Endodermal cell (in vitro differentiated cells): ENCODE data around the gene LTB4R2. TPM values are rescaled to one million over a fixed set of nuclear protein-coding genes. Genes with fewer than 3 reads are reported as not detected.
A peak's percentile ranks its signal among the peaks of the same experiment; 100 is the strongest.

Experiments
- DNase-seq: peaks from one replicate; pipeline ENCODE4 v3.0.0-alpha.2; 2017
- H3K27ac ChIP-seq: 2 replicates; pipeline ENCODE4 v1.5.1; 2013; ENCODE audit warnings: mild to moderate bottlenecking, low read depth, low read length, moderate library complexity
- H3K27me3 ChIP-seq: 2 replicates; pipeline ENCODE4 v1.6.1; 2013; ENCODE audit warnings: mild to moderate bottlenecking, low read length, moderate library complexity; ENCODE audit not compliant: insufficient read depth, control insufficient read depth, poor library complexity, severe bottlenecking
- H3K36me3 ChIP-seq: 2 replicates; pipeline ENCODE4 v1.7.0; 2013; ENCODE audit warnings: mild to moderate bottlenecking, low read length, moderate library complexity; ENCODE audit not compliant: control insufficient read depth, insufficient read depth
- H3K4me1 ChIP-seq: one replicate; pipeline ENCODE4 v1.7.0; 2013; ENCODE audit warnings: low read length; ENCODE audit not compliant: control insufficient read depth, insufficient read depth
- H3K4me3 ChIP-seq: 2 replicates; pipeline ENCODE4 v1.5.1; 2013; ENCODE audit warnings: mild to moderate bottlenecking, low read length, moderate library complexity
- H3K9ac ChIP-seq: 2 replicates; pipeline ENCODE4 v1.6.1; 2013; ENCODE audit warnings: mild to moderate bottlenecking, low read length, moderate library complexity; ENCODE audit not compliant: poor library complexity, severe bottlenecking; ENCODE audit errors: extremely low read depth
- H3K9me3 ChIP-seq: 2 replicates; pipeline ENCODE4 v1.6.1; 2013; ENCODE audit warnings: mild to moderate bottlenecking, low read length, moderate library complexity; ENCODE audit not compliant: control insufficient read depth
- H3K27ac Mint-ChIP-seq: 2 replicates; pipeline ENCODE4 v1.8.0; 2020; ENCODE audit warnings: mixed read lengths
- H3K27me3 Mint-ChIP-seq: 2 replicates; pipeline ENCODE4 v1.8.0; 2021; ENCODE audit warnings: mild to moderate bottlenecking, mixed read lengths; ENCODE audit not compliant: insufficient read depth
- H3K36me3 Mint-ChIP-seq: 2 replicates; pipeline ENCODE4 v1.8.0; 2020; ENCODE audit warnings: low read depth, mixed read lengths
- H3K4me1 Mint-ChIP-seq: 2 replicates; pipeline ENCODE4 v1.8.0; 2020; ENCODE audit warnings: mixed read lengths
- H3K4me3 Mint-ChIP-seq: 2 replicates; pipeline ENCODE4 v1.8.0; 2020; ENCODE audit warnings: mild to moderate bottlenecking, moderate library complexity, mixed read lengths
- H3K9me3 Mint-ChIP-seq: 2 replicates; pipeline ENCODE4 v1.8.0; 2020; ENCODE audit warnings: mild to moderate bottlenecking, mixed read lengths
- WGBS, 2 experiments: methylation state at CpG; one replicate each; pipeline versions ENCODE4 v1.1.5 to v1.1.7; 2013; ENCODE audit warnings: missing lambda C conversion rate in 2 of 2, mixed read lengths in 1 of 2; ENCODE audit not compliant: insufficient coverage in 1 of 2, insufficient read length in 1 of 2; 5-methylcytosine and 5-hydroxymethylcytosine counted together
- total RNA-seq, 2 donors: library from RNA; stranded (reverse); fragmentation: NEBNext Ultra II Directional in 1 of 2; extraction: Animal tissue kit (Norgen Biotek cat#: 25700) in 1 of 2; gene quantifications; 2 replicates in 1 of 2; 3 replicates in 1 of 2; pipeline ENCODE4 v1.2.1, GENCODE V29; 2021
- TF ChIP-seq, protein P1 (sequence below): fragments of 200-600 bp; sonication (generic); conservative IDR thresholded peaks from 2 replicates; pipeline ENCODE4 v1.5.0; 2021; ENCODE audit warnings: antibody characterized with exemption, mild to moderate bottlenecking

LTB4R2 gene
- total RNA-seq, 2 donors from 2014 or later: 7.4 to 9.5 TPM

DNA sequence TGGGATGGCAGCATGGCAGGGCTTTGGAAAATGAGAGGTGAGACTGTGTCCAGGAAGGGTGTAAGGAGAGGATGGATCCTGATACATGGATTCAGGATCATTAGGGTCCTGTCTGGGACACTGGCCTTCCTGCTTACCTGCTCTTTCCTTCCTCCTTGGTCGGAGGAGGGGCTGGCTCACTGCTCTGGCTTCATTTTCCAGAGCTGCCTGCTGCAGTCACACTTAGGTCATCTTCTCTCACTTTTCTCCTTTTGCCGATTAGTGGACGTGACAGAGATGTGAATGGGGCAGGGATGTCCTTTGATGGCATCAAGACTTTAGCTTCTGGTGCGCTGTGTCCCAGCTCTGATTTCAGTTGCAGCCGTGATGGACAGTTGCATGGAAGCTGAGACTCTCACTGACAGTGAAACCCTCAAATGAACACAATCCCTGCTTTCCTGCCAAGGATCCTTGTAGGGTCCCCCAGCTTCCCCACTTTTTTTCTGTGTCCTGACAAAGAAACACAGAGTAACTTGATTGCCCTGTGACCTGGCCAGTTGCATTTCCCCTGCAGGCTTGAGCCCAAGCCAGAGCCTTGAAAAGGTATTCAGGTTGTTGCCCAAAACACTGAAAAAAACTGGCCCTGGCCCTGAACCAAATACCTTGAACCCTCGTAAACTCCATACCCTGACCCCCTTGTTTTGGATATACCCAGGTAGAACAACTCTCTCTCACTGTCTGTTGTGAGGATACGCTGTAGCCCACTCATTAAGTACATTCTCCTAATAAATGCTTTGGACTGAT is 1.4 kb upstream of the LTB4R2 start:
- Histone ChIP-seq H3K36me3 (peaks cover 46% of the 10 kb centered on the region), H3K9me3 (no peaks in the 10 kb centered on the region), H3K27ac (no peak overlapping the region), H3K4me1 (no peaks in the 10 kb centered on the region), H3K9ac (no peak overlapping the region), H3K4me3 (no peak overlapping the region), H3K27me3 (no peaks in the 10 kb centered on the region)
- TF ChIP-seq, protein P1, sequence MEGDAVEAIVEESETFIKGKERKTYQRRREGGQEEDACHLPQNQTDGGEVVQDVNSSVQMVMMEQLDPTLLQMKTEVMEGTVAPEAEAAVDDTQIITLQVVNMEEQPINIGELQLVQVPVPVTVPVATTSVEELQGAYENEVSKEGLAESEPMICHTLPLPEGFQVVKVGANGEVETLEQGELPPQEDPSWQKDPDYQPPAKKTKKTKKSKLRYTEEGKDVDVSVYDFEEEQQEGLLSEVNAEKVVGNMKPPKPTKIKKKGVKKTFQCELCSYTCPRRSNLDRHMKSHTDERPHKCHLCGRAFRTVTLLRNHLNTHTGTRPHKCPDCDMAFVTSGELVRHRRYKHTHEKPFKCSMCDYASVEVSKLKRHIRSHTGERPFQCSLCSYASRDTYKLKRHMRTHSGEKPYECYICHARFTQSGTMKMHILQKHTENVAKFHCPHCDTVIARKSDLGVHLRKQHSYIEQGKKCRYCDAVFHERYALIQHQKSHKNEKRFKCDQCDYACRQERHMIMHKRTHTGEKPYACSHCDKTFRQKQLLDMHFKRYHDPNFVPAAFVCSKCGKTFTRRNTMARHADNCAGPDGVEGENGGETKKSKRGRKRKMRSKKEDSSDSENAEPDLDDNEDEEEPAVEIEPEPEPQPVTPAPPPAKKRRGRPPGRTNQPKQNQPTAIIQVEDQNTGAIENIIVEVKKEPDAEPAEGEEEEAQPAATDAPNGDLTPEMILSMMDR: peak; percentile 36
- WGBS, 2 experiments: 86 to 90% methylated on average over 7 of the region's 7 CpGs
- Mint-ChIP-seq H3K4me1 (peaks cover 10% of the 10 kb centered on the region), H3K9me3 (no peaks in the 10 kb centered on the region), H3K27me3 (no peaks in the 10 kb centered on the region), H3K27ac (no peak overlapping the region), H3K4me3 (no peak overlapping the region), H3K36me3 (peaks cover 46% of the 10 kb centered on the region)
- no peak for DNase-seq

DNA sequence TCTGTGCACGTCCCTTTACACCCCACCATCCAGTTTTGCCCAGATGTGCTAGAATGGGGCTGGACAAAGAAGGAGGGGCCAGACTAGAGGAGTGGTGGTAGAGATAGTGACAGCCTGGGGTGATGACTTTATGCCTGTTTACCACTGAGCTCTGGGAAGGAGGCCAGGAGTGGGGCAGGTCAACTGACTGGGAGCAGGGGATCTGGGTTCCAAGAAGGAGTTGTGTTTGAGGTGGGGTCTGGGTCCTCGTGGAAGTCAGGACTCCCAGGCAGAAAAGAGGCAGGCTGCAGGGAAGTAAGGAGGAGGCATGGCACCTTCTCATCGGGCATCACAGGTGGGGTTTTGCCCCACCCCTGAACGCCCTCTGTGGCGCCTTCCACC is 315 bp downstream of the LTB4R2 start:
- Mint-ChIP-seq H3K27me3 (peaks cover 10% of the 10 kb centered on the region), H3K27ac (no peak overlapping the region), H3K36me3 (peaks cover 29% of the 10 kb centered on the region), H3K4me3 (no peak overlapping the region), H3K9me3 (no peaks in the 10 kb centered on the region), H3K4me1 (peaks cover 10% of the 10 kb centered on the region)
- WGBS, 2 experiments: 94 to 100% methylated on average over 1 to 5 of the region's 5 CpGs
- Histone ChIP-seq H3K27ac (no peak overlapping the region), H3K36me3 (peaks cover 29% of the 10 kb centered on the region), H3K4me1 (no peaks in the 10 kb centered on the region), H3K9me3 (no peaks in the 10 kb centered on the region), H3K4me3 (no peak overlapping the region), H3K9ac (no peak overlapping the region), H3K27me3 (no peaks in the 10 kb centered on the region)
- TF ChIP-seq, protein P1: no peak
- no peak for DNase-seq

DNA sequence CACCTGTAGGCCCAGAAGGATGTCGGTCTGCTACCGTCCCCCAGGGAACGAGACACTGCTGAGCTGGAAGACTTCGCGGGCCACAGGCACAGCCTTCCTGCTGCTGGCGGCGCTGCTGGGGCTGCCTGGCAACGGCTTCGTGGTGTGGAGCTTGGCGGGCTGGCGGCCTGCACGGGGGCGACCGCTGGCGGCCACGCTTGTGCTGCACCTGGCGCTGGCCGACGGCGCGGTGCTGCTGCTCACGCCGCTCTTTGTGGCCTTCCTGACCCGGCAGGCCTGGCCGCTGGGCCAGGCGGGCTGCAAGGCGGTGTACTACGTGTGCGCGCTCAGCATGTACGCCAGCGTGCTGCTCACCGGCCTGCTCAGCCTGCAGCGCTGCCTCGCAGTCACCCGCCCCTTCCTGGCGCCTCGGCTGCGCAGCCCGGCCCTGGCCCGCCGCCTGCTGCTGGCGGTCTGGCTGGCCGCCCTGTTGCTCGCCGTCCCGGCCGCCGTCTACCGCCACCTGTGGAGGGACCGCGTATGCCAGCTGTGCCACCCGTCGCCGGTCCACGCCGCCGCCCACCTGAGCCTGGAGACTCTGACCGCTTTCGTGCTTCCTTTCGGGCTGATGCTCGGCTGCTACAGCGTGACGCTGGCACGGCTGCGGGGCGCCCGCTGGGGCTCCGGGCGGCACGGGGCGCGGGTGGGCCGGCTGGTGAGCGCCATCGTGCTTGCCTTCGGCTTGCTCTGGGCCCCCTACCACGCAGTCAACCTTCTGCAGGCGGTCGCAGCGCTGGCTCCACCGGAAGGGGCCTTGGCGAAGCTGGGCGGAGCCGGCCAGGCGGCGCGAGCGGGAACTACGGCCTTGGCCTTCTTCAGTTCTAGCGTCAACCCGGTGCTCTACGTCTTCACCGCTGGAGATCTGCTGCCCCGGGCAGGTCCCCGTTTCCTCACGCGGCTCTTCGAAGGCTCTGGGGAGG is 985 bp downstream of the LTB4R2 start, which contains the start of gene LTB4R:
LTB4R (plus strand) TSS at position 857 of the 959 bp plus-strand sequence. CDS start 4,150 bp downstream, outside the sequence.
- Mint-ChIP-seq H3K4me3 (no peak within 1 kb of the TSS), H3K36me3 (peaks cover 22% of the 10 kb centered on the region), H3K27me3 (peaks cover 17% of the 10 kb centered on the region), H3K27ac (no peak within 1 kb of the TSS), H3K9me3 (no peaks in the 10 kb centered on the region), H3K4me1 (peaks cover 10% of the 10 kb centered on the region)
- no peak for DNase-seq
- no peak within 1 kb of the TSS for H3K4me3 ChIP-seq
- H3K36me3 ChIP-seq: peaks cover 23% of the 10 kb centered on the region
- WGBS, 2 experiments: 96 to 97% methylated on average over 73 to 99 of the region's 99 CpGs
- no peak within 1 kb of the TSS for H3K9ac ChIP-seq
- no peaks in the 10 kb centered on the region for H3K4me1 ChIP-seq
- H3K9me3 ChIP-seq: no peaks in the 10 kb centered on the region
- H3K27ac ChIP-seq: no peak within 1 kb of the TSS
- H3K27me3 ChIP-seq: no peaks in the 10 kb centered on the region
- TF ChIP-seq, protein P1: no peak
